Measurements from ENCODE around the gene EZR.

- TF ChIP-seq POLR2AphosphoS5 (IDR thresholded peaks at IDR 0.05; ENCODE audit: control insufficient read depth, insufficient read depth, low read depth, low read length), result peak; percentile 34; the same call in 1 of the 2 replicates
- no peak for TF ChIP-seq CTCF (IDR thresholded peaks at IDR 0.05 in 2 of 3, conservative IDR thresholded peaks at IDR 0.05 in 1 of 3; ENCODE audit: insufficient read depth in 2 of 3, low read depth in 1 of 3, low read length in 3 of 3)
- no peak for TF ChIP-seq NFRKB (IDR thresholded peaks at IDR 0.05; ENCODE audit: low read depth)
- TF ChIP-seq FOXA3 (CRISPR knock-in tag; conservative IDR thresholded peaks at IDR 0.05 in 1 of 2, IDR thresholded peaks at IDR 0.05 in 1 of 2), result no peak
- no peak for TF ChIP-seq ELK1 (CRISPR knock-in tag; IDR thresholded peaks at IDR 0.05)
- TF ChIP-seq RBM22 (IDR thresholded peaks at IDR 0.05; ENCODE audit: low read depth, low read length, poor library complexity, severe bottlenecking), result no peak
- TF ChIP-seq TAL1 (IDR thresholded peaks at IDR 0.05), result peak; percentile 77
- TF ChIP-seq ZFX (CRISPR knock-in tag; IDR thresholded peaks at IDR 0.05), result 0 out of 2 replicates have a peak, but pooled peaks have one; percentile 15
- no peak for TF ChIP-seq SP2 (IDR thresholded peaks at IDR 0.05; ENCODE audit: extremely low read depth, low read depth, low read length, poor library complexity, severe bottlenecking)
- TF ChIP-seq EZH2 (IDR thresholded peaks at IDR 0.05; ENCODE audit: borderline replicate concordance, low read depth, low read length), result no peak
- no peak for TF ChIP-seq FOXM1 (IDR thresholded peaks at IDR 0.05; ENCODE audit: low read depth)
- no peak for TF ChIP-seq FOXM1 (CRISPR knock-in tag; IDR thresholded peaks at IDR 0.05; ENCODE audit: low read depth)
- no peak for TF ChIP-seq XRCC3 (IDR thresholded peaks at IDR 0.05)
- peak; percentile 86 for TF ChIP-seq CBFA2T3 (IDR thresholded peaks at IDR 0.05)
Measured at GRCh38 chr6:158725704-158726103, 93.5 kb downstream of the EZR start.
